Stomach (tissue), 9 donors: Measurements from ENCODE around the gene TECPR2. TPM values are rescaled to one million over a fixed set of nuclear protein-coding genes. Genes with fewer than 3 reads are reported as not detected.

Source experiments
- DNase-seq, 2 donors: peaks; one replicate each; pipeline versions ENCODE4 v3.0.0 to v3.0.0-alpha.2; 2013 to 2019
- H3K27ac ChIP-seq, 5 donors: fragments of 200-600 bp in 4 of 5; sonication (generic) in 4 of 5; one replicate each; pipeline ENCODE4 v1.5.1; 2013 to 2019; ENCODE audit warnings: mild to moderate bottlenecking in 1 of 5, moderate library complexity in 1 of 5
- H3K27me3 ChIP-seq, 3 donors: fragments of 200-600 bp; sonication (generic); one replicate each; pipeline ENCODE4 v1.5.1; 2017 to 2019; ENCODE audit warnings: mixed run types in 1 of 3
- H3K36me3 ChIP-seq, 4 donors: fragments of 200-600 bp; sonication (generic); 1 replicate in 3 of 4; 2 replicates in 1 of 4; pipeline ENCODE4 v1.5.1; 2016 to 2019
- H3K4me1 ChIP-seq, 4 donors: fragments of 200-600 bp; sonication (generic); one replicate each; pipeline ENCODE4 v1.5.1; 2016 to 2019
- H3K4me3 ChIP-seq, 4 donors: fragments of 200-600 bp; sonication (generic) in 3 of 4; one replicate each; pipeline ENCODE4 v1.5.1; 2016 to 2019; ENCODE audit warnings: mild to moderate bottlenecking in 1 of 4
- H3K9me3 ChIP-seq, 4 donors: fragments of 200-600 bp; sonication (generic); one replicate each; pipeline ENCODE4 v1.5.1; 2016 to 2019
- CTCF ChIP-seq, 7 experiments: fragments of 450-650 bp in 4 of 7; fragments of 200-600 bp in 3 of 7; sonication (generic) in 3 of 7; IDR thresholded peaks; one replicate each; pipeline ENCODE4 v1.5.1; 2016 to 2019; ENCODE audit warnings: antibody characterized with exemption in 7 of 7, control low read depth in 2 of 7, mild to moderate bottlenecking in 1 of 7
- EP300 ChIP-seq: sonication (generic); formaldehyde crosslinking; IDR thresholded peaks from one replicate; pipeline ENCODE4 v1.6.1; 2017; ENCODE audit warnings: antibody characterized with exemption
- POLR2A ChIP-seq, 4 donors: fragments of 450-650 bp; IDR thresholded peaks; one replicate each; pipeline ENCODE4 v1.6.1; 2016; ENCODE audit warnings: antibody characterized with exemption in 4 of 4, control low read depth in 2 of 4, mild to moderate bottlenecking in 1 of 4, moderate library complexity in 1 of 4
- POLR2AphosphoS5 ChIP-seq, 3 donors: sonication (generic); formaldehyde crosslinking; IDR thresholded peaks; one replicate each; pipeline ENCODE4 v1.6.1; 2016; ENCODE audit warnings: antibody characterized with exemption in 3 of 3
- WGBS, 5 donors: extraction: QIAGEN DNeasy Blood & Tissue Kit in 3 of 5; methylation state at CpG; one replicate each; pipeline versions ENCODE4 v1.1.5 to v1.1.7; 2013 to 2018; 5-methylcytosine and 5-hydroxymethylcytosine counted together
- intact Hi-C: fragments of 100-400 bp; cut with DNase I; formaldehyde crosslinking; loops from one replicate; pipeline ENCODE4 v1.15.1; 2023; ENCODE audit warnings: low total_unique reads
- polyA plus RNA-seq, 3 donors: library from polyadenylated mRNA; stranded (reverse); fragments of 200-250 nt; gene quantifications; one replicate each; pipeline ENCODE4 v1.2.3, GENCODE V29; 2013
- total RNA-seq, 5 donors: library from RNA; depleted of rRNA; stranded (reverse); fragments of >200 nt; gene quantifications; one replicate each; pipeline versions ENCODE4 v1.1.0 to v1.2.3, GENCODE V29; 2014 to 2016
- donor health status: healthy with polysubstance abuse.
- donor health status: Bipolar disorder and iron deficiency.
- donor health status: healthy.

TECPR2 gene
- total and polyA plus RNA-seq, 8 donors: 2.6 to 110 (median 11.1) TPM

- H3K36me3 ChIP-seq: peaks cover 10 to 56% (median 54%) of the 10 kb centered on the region in 4 donors
- no peak overlapping the region for H3K4me3 ChIP-seq
- no peak overlapping the region for H3K27ac ChIP-seq
- no peaks in the 10 kb centered on the region for H3K9me3 ChIP-seq
- TF ChIP-seq EP300 (no peak), POLR2A (IDR thresholded peaks at IDR 0.05) (no peak), POLR2AphosphoS5 (IDR thresholded peaks at IDR 0.05) (no peak), CTCF (IDR thresholded peaks at IDR 0.05) (no peak)
- WGBS, 5 donors: 92 to 97% (median 95%) methylated on average over 8 of the region's 8 CpGs
- no peak for DNase-seq
- H3K4me1 ChIP-seq: no peaks in the 10 kb centered on the region
- intact Hi-C loops: no loop called here
- no peaks in the 10 kb centered on the region for H3K27me3 ChIP-seq
Measured at GRCh38 chr14:102330806-102331205, 31.9 kb upstream of the TECPR2 start.

- Histone ChIP-seq H3K27me3 (no peaks in the 10 kb centered on the region), H3K9me3 (no peaks in the 10 kb centered on the region), H3K4me3 (no peak overlapping the region), H3K27ac (no peak overlapping the region), H3K4me1 (no peaks in the 10 kb centered on the region), H3K36me3 (peaks cover 26 to 71% (median 68%) of the 10 kb centered on the region in 4 donors)
- intact Hi-C loops: no loop called here
- 82 to 93% (median 87%) methylated on average over 7 of the region's 7 CpGs for WGBS, 5 donors
- no peak for TF ChIP-seq EP300
- DNase-seq: no peak
Measured at GRCh38 chr14:102333390-102333789, 29.4 kb upstream of the TECPR2 start.

GRCh38 chr14:102333795-102334705 is 28.7 kb upstream of the TECPR2 start:
- H3K36me3 ChIP-seq: peaks cover 26 to 77% (median 74%) of the 10 kb centered on the region in 4 donors

GRCh38 chr14:102335163-102335562 is 27.6 kb upstream of the TECPR2 start:
- WGBS, 5 donors: 88 to 96% (median 93%) methylated on average over 7 of the region's 7 CpGs
- Histone ChIP-seq H3K27ac (no peak overlapping the region), H3K36me3 (peaks cover 26 to 88% (median 84%) of the 10 kb centered on the region in 4 donors), H3K4me1 (no peaks in the 10 kb centered on the region), H3K27me3 (no peaks in the 10 kb centered on the region), H3K9me3 (no peaks in the 10 kb centered on the region), H3K4me3 (no peak overlapping the region)
- DNase-seq: no peak
- TF ChIP-seq CTCF (IDR thresholded peaks at IDR 0.05) (no peak), POLR2AphosphoS5 (IDR thresholded peaks at IDR 0.05) (no peak), POLR2A (IDR thresholded peaks at IDR 0.05) (no peak), EP300 (no peak)
- intact Hi-C loops: no loop called here

More at GRCh38 chr14:102333795-102334705, 28.7 kb upstream of the TECPR2 start:
- DNase-seq: no peak
- no peaks in the 10 kb centered on the region for H3K27me3 ChIP-seq
- H3K27ac ChIP-seq: no peak overlapping the region
- no peaks in the 10 kb centered on the region for H3K4me1 ChIP-seq
- TF ChIP-seq POLR2AphosphoS5 (IDR thresholded peaks at IDR 0.05): no peak
- no peak for TF ChIP-seq CTCF (IDR thresholded peaks at IDR 0.05)
- no peak for TF ChIP-seq EP300
- TF ChIP-seq POLR2A (IDR thresholded peaks at IDR 0.05): no peak
- no peak overlapping the region for H3K4me3 ChIP-seq
- H3K9me3 ChIP-seq: no peaks in the 10 kb centered on the region
- intact Hi-C loops: no loop called here
- WGBS, 5 donors: 89 to 94% (median 93%) methylated on average over 13 of the region's 13 CpGs

GRCh38 chr14:102338724-102339123 is 24.0 kb upstream of the TECPR2 start:
- no peak for DNase-seq
- Histone ChIP-seq H3K9me3 (no peaks in the 10 kb centered on the region), H3K4me1 (no peaks in the 10 kb centered on the region), H3K36me3 (peaks cover 49 to 99% (median 97%) of the 10 kb centered on the region in 4 donors), H3K27me3 (no peaks in the 10 kb centered on the region), H3K4me3 (no peak overlapping the region), H3K27ac (no peak overlapping the region)
- WGBS, 5 donors: 92 to 95% (median 92%) methylated on average over 9 of the region's 9 CpGs
- intact Hi-C loops: no loop called here
- no peak for TF ChIP-seq POLR2A (IDR thresholded peaks at IDR 0.05)
- TF ChIP-seq POLR2AphosphoS5 (IDR thresholded peaks at IDR 0.05): no peak
- no peak for TF ChIP-seq EP300
- TF ChIP-seq CTCF (IDR thresholded peaks at IDR 0.05): no peak
